H9 (cell line): Measurements from ENCODE around the gene NXPH4. TPM values are rescaled to one million over a fixed set of nuclear protein-coding genes. Genes with fewer than 3 reads are reported as not detected.

ENCODE experiments used
- DNase-seq: peaks from one replicate; pipeline ENCODE4 v3.0.0-alpha.2; 2017
- H2AFZ ChIP-seq: one replicate; pipeline ENCODE4 v1.6.1; 2013; ENCODE audit warnings: mild to moderate bottlenecking, low read length, control low read depth, moderate library complexity
- H2AK5ac ChIP-seq: 2 replicates; pipeline ENCODE4 v1.6.1; 2013; ENCODE audit warnings: low read length, control low read depth, mixed read lengths; ENCODE audit not compliant: insufficient read length
- H2BK120ac ChIP-seq: one replicate; pipeline ENCODE4 v1.6.1; 2013; ENCODE audit warnings: low read depth, mild to moderate bottlenecking, low read length, control low read depth, inconsistent platforms; ENCODE audit not compliant: poor library complexity, severe bottlenecking
- H2BK12ac ChIP-seq: 2 replicates; pipeline ENCODE4 v1.6.1; 2013; ENCODE audit warnings: low read length, control low read depth, mixed read lengths, low read depth; ENCODE audit not compliant: insufficient read length
- H2BK15ac ChIP-seq: 2 replicates; pipeline ENCODE4 v1.6.1; 2013; ENCODE audit warnings: low read depth, low read length, control low read depth
- H2BK20ac ChIP-seq: one replicate; pipeline ENCODE4 v1.6.1; 2013; ENCODE audit warnings: low read depth, mild to moderate bottlenecking, low read length, control low read depth, inconsistent platforms; ENCODE audit not compliant: poor library complexity, severe bottlenecking
- H2BK5ac ChIP-seq: 2 replicates; pipeline ENCODE4 v1.6.1; 2013; ENCODE audit warnings: low read length, control low read depth, mixed read lengths; ENCODE audit not compliant: insufficient read length
- H3K14ac ChIP-seq: 2 replicates; pipeline ENCODE4 v1.6.1; 2013; ENCODE audit warnings: low read length, control low read depth; ENCODE audit not compliant: insufficient read depth
- H3K18ac ChIP-seq: 2 replicates; pipeline ENCODE4 v1.6.1; 2013; ENCODE audit warnings: low read depth, mild to moderate bottlenecking, mixed read lengths, low read length, control low read depth; ENCODE audit not compliant: insufficient read length
- H3K23ac ChIP-seq: 2 replicates; pipeline ENCODE4 v1.6.1; 2013; ENCODE audit warnings: low read length, control low read depth, mixed read lengths, low read depth; ENCODE audit not compliant: insufficient read length
- H3K23me2 ChIP-seq: 2 replicates; pipeline ENCODE4 v1.6.1; 2013; ENCODE audit warnings: low read depth, mild to moderate bottlenecking, mixed read lengths, low read length, control low read depth; ENCODE audit not compliant: insufficient read length, poor library complexity, severe bottlenecking
- H3K27ac ChIP-seq: 2 replicates; pipeline ENCODE4 v1.5.1; 2013; ENCODE audit warnings: low read length, control low read depth, mixed read lengths, low read depth; ENCODE audit not compliant: insufficient read length
- H3K27me3 ChIP-seq: 2 replicates; pipeline ENCODE4 v1.6.1; 2013; ENCODE audit warnings: low read length, control low read depth, inconsistent platforms; ENCODE audit not compliant: insufficient read depth
- H3K4ac ChIP-seq: 2 replicates; pipeline ENCODE4 v1.6.1; 2013; ENCODE audit warnings: low read depth, mild to moderate bottlenecking, control low read depth, inconsistent platforms, low read length, moderate library complexity
- H3K4me1 ChIP-seq: 2 replicates; pipeline ENCODE4 v1.6.1; 2013; ENCODE audit warnings: low read length, control low read depth, inconsistent platforms; ENCODE audit not compliant: insufficient read depth
- H3K4me2 ChIP-seq: 2 replicates; pipeline ENCODE4 v1.6.1; 2013; ENCODE audit warnings: low read length, control low read depth, mixed read lengths; ENCODE audit not compliant: insufficient read length, insufficient read depth
- H3K56ac ChIP-seq: 2 replicates; pipeline ENCODE4 v1.6.1; 2013; ENCODE audit warnings: low read depth, mild to moderate bottlenecking, mixed read lengths, low read length, control low read depth; ENCODE audit not compliant: insufficient read length
- H3K79me1 ChIP-seq: 2 replicates; pipeline ENCODE4 v1.6.1; 2013; ENCODE audit warnings: low read depth, mild to moderate bottlenecking, moderate library complexity, low read length, control low read depth, inconsistent platforms; ENCODE audit not compliant: insufficient read depth, poor library complexity, severe bottlenecking
- H3K79me2 ChIP-seq: 2 replicates; pipeline ENCODE4 v1.6.1; 2013; ENCODE audit warnings: low read length, control low read depth, inconsistent platforms; ENCODE audit not compliant: insufficient read depth
- H3K9ac ChIP-seq: 2 replicates; pipeline ENCODE4 v1.6.1; 2013; ENCODE audit warnings: low read length, control low read depth, mixed read lengths; ENCODE audit not compliant: insufficient read length; ENCODE audit errors: extremely low read depth
- H3K9me3 ChIP-seq: one replicate; pipeline ENCODE4 v1.6.1; 2013; ENCODE audit warnings: low read depth, low read length, inconsistent platforms; ENCODE audit not compliant: control insufficient read depth
- H3T11ph ChIP-seq: one replicate; pipeline ENCODE4 v1.6.1; 2013; ENCODE audit warnings: mild to moderate bottlenecking, low read length, control low read depth, inconsistent platforms
- H4K20me1 ChIP-seq: one replicate; pipeline ENCODE4 v1.6.1; 2013; ENCODE audit not compliant: control insufficient read depth, insufficient read length, insufficient read depth
- H4K5ac ChIP-seq: 2 replicates; pipeline ENCODE4 v1.6.1; 2013; ENCODE audit warnings: low read depth, mild to moderate bottlenecking, mixed read lengths, low read length, control low read depth; ENCODE audit not compliant: insufficient read length
- H4K8ac ChIP-seq: replicated peaks from 2 replicates; pipeline ENCODE4 v1.6.1; 2013; ENCODE audit warnings: low read length, control low read depth, mixed read lengths, low read depth; ENCODE audit not compliant: insufficient read length
- H4K91ac ChIP-seq: 2 replicates; pipeline ENCODE4 v1.6.1; 2013; ENCODE audit warnings: low read depth, mild to moderate bottlenecking, moderate library complexity, mixed read lengths, low read length, control low read depth; ENCODE audit not compliant: insufficient read length
- H3K27ac Mint-ChIP-seq, 3 experiments: 2 replicates in 2 of 3; 3 replicates in 1 of 3; pipeline ENCODE4 v1.8.0; 2020 to 2021; ENCODE audit warnings: mixed read lengths in 3 of 3, mild to moderate bottlenecking in 1 of 3, moderate library complexity in 1 of 3
- H3K27me3 Mint-ChIP-seq: 2 replicates; pipeline ENCODE4 v1.8.0; 2021; ENCODE audit warnings: low read depth, mild to moderate bottlenecking, moderate library complexity, mixed read lengths
- H3K36me3 Mint-ChIP-seq, 3 experiments: 2 replicates in 2 of 3; 3 replicates in 1 of 3; pipeline ENCODE4 v1.8.0; 2020 to 2021; ENCODE audit warnings: low read depth in 3 of 3, mixed read lengths in 3 of 3; ENCODE audit not compliant: insufficient read depth in 1 of 3
- H3K4me1 Mint-ChIP-seq, 2 experiments: 2 replicates each; pipeline ENCODE4 v1.8.0; 2020; ENCODE audit warnings: mixed read lengths in 2 of 2
- H3K4me3 Mint-ChIP-seq, 2 experiments: 2 replicates in 1 of 2; 3 replicates in 1 of 2; pipeline ENCODE4 v1.8.0; 2020 to 2021; ENCODE audit warnings: mild to moderate bottlenecking in 2 of 2, mixed read lengths in 2 of 2, moderate library complexity in 1 of 2
- H3K9me3 Mint-ChIP-seq, 2 experiments: 2 replicates in 1 of 2; 3 replicates in 1 of 2; pipeline ENCODE4 v1.8.0; 2020; ENCODE audit warnings: mild to moderate bottlenecking in 2 of 2, mixed read lengths in 2 of 2, moderate library complexity in 1 of 2
- CTCF ChIP-seq: fragments of 200-600 bp; sonication (generic); conservative IDR thresholded peaks from 3 replicates; pipeline ENCODE4 v1.8.0; 2021; ENCODE audit warnings: antibody characterized with exemption, mild to moderate bottlenecking
- WGBS: extraction: QIAGEN DNeasy Blood & Tissue Kit; methylation state at CpG from one replicate; pipeline ENCODE4 v1.1.7; 2013; ENCODE audit warnings: missing lambda C conversion rate, low lambda C conversion rate, mixed read lengths; ENCODE audit not compliant: insufficient read length; ENCODE audit errors: extremely low coverage; 5-methylcytosine and 5-hydroxymethylcytosine counted together
- total RNA-seq: library from RNA; stranded (reverse); gene quantifications from 2 replicates; pipeline ENCODE4 v1.2.1, GENCODE V29; 2021

NXPH4 gene
- total RNA-seq, 1 experiment from 2014 or later: 2.1 TPM

DNA sequence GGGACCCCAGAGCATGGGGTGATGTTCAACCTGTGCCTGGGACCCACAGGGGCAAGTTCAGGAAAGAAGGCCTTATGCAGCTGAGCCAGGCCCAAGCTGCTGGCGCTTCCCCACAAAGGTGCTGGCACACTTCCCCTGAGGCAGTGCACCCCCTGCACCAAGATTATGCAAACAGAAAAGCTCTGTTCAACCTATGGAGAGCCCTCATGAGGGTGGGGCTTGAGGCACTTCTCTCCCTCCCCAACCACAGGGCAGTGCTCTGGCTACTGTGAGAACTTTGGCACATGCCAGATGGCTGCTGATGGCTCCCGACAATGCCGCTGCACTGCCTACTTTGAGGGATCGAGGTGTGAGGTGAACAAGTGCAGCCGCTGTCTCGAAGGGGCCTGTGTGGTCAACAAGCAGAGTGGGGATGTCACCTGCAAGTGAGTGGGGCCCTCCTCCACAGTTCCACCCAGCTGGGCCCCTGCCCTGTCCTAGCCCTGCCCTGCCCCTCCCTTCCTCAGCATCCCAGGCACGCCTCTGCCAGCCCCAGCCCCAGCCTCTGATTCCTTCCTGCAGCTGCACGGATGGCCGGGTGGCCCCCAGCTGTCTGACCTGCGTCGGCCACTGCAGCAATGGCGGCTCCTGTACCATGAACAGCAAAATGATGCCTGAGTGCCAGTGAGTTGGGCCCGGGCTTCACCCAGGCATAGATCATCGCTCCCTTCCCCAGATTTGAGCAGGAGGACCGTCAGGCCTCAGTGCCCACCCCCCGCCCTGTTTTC lies 5.5 kb upstream of the NXPH4 start:
- Histone ChIP-seq H2BK15ac (no peak overlapping the region), H3K18ac (no peak overlapping the region)

More for the DNA sequence above, 5.5 kb upstream of the NXPH4 start:
- H3K56ac ChIP-seq: no peak overlapping the region
- H2BK5ac ChIP-seq: no peak overlapping the region
- Mint-ChIP-seq H3K4me3 (no peak overlapping the region), H3K36me3 (peaks cover 27 to 52% (median 50%) of the 10 kb centered on the region in 3 experiments), H3K9me3 (no peaks in the 10 kb centered on the region), H3K4me1 (peaks cover 28% of the 10 kb centered on the region in 2 experiments), H3K27me3 (peaks cover 28% of the 10 kb centered on the region), H3K27ac (no peak overlapping the region)
- H2AK5ac ChIP-seq: no peak overlapping the region
- no peaks in the 10 kb centered on the region for H3K23me2 ChIP-seq
- no peak for TF ChIP-seq CTCF
- no peaks in the 10 kb centered on the region for H3K9me3 ChIP-seq
- H2BK20ac ChIP-seq: no peak overlapping the region
- no peak overlapping the region for H2BK120ac ChIP-seq
- no peaks in the 10 kb centered on the region for H4K20me1 ChIP-seq
- no peak overlapping the region for H2AFZ ChIP-seq
- H3K4me2 ChIP-seq: no peak overlapping the region
- H4K8ac ChIP-seq: no peak overlapping the region
- DNase-seq: no peak
- H2BK12ac ChIP-seq: no peak overlapping the region
- H3T11ph ChIP-seq: no peak overlapping the region
- no peak overlapping the region for H4K5ac ChIP-seq
- no peak overlapping the region for H3K27ac ChIP-seq
- no CpG with 5 or more reads among the region's 16 CpGs for WGBS
- H3K4me1 ChIP-seq: peaks cover 8% of the 10 kb centered on the region
- H3K79me1 ChIP-seq: no peaks in the 10 kb centered on the region
- peaks cover 15% of the 10 kb centered on the region for H3K27me3 ChIP-seq
- no peak overlapping the region for H4K91ac ChIP-seq
- H3K79me2 ChIP-seq: no peaks in the 10 kb centered on the region
- H3K23ac ChIP-seq: no peak overlapping the region
- no peak overlapping the region for H3K4ac ChIP-seq
- H3K14ac ChIP-seq: no peak overlapping the region
- no peak overlapping the region for H3K9ac ChIP-seq
